Superior temporal gyrus (tissue), 1 donor: ENCODE results near the gene TMF1.

Experiments
- DNase-seq: peaks from one replicate; pipeline ENCODE4 v3.0.0-alpha.2; 2016; ENCODE audit errors: extremely low spot score

The TMF1 gene

DNA sequence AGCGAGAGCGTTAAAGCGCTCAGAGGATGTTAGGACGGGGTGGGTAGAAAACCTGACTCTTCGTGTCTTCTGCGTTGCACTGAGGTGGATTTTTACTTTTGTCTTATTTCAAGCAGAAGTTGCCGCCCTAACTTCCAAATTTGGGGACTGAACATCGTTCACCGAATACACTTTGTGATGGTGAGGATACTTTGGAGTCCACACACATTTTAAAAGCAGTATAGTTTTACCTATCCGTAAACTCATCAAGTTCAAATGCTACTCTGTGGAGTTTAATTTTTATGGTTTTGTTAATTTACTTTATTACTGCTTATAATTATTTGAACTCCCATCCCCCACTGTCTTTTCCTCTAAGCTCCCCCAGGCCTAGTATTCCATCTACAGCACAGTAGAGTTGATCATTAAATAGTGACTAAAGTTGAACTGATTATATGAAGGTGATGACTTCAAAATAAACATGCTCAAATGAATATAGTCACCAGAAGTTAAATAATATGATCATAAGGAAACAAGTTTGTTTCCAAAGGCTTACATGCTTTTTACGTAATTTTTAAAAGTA is 38.0 kb downstream of the TMF1 start:
- DNase-seq: no peak

DNA sequence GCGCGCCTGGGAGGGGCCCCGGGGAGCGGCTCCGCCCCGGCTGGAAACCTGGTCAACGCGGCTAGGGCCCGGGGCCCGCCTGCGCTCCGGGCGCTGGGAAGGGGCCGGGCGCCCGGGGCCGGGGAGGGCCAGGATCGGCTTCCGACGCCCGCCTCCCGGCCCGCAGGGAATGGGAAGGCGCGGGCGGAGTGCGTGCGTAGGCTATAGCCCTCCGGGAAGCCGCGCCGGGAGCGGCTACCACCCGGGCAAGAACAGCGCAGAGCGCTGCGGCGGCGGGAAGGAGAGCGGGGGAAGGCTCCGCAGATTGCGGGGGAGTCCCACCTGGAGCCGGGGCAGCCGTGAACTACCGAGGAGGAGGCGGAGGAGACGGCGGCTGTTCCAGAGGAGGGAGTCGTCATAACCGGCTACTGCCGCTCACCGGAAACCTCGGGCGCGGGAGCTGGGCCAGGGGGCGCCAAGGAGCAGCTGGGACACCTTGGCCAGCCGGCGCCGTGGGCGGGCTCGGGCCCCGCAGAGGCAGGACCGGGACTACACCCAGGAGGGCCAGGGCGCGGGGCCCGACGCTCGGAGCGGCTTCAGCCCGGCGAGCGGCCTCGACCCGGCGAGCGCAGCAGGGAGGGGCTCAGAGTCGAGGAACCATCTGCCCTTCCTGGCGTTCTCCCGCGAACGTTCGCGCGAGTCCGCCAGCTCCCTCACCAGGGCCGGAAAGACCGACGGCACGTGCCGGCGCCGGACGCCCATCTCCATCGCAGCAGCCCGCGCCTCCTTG is 38.7 kb downstream of the TMF1 start, which contains the start of gene EOGT:
Gene EOGT, minus strand, starts transcription at position 432 of the 769 bp plus-strand sequence. CDS start 3,838 bp downstream, outside the sequence.
- peak; percentile 79 for DNase-seq

DNA sequence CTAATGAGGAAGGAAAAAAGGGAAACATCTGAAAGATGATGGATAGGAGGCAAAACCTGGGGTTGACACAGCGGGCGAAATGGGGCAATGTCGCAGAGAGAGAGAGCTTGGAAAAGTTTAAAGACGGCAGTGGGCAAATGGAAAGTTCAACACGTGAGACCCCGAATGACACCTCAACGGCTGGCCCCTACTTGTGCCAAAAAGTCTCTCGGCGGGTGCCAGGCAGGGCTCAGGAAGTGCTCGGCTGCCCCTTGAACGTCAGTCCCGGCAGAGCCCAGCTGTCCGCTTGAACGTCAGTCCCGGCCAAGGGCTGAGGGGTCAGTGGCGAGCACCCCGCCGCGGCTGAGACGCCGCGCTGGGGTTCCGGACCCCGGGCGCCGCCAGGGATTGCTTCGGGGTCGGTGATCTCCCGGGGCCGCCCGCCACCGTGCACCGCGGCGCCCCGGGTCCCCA is 39.3 kb downstream of the TMF1 start:
- no peak for DNase-seq

DNA sequence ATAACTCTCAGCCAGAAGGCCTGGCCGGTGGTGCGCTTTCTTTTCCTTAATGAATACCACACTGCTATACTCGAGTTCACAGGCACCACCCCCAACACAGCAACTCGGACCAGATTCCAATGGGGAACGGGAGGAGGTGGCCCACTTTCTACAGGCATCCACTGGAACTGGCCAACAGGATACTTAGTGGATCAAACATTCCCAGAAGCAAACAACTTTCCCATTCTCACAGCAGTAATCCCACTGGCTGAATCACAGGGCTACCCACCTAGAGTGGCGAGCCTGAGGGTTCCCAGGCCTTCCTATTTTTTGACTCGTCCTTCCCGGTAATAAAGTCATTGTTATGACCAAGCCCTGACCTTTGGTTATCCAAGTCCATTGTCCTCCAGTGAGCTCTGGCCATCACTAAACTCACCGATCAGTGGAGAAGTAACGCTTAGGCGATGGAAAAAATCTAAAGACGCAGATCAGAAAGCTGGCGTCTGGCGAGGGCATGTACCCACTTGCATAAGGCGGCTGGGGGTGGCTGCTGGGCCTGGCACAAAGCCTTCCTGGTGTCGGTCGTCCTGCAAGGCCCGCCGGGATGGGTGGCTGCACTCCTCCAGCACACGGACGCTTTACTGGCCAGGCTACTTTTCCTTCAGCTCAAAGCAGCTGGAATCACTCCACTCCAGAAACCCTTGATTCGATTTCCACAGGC is 39.9 kb downstream of the TMF1 start:
- no peak for DNase-seq

DNA sequence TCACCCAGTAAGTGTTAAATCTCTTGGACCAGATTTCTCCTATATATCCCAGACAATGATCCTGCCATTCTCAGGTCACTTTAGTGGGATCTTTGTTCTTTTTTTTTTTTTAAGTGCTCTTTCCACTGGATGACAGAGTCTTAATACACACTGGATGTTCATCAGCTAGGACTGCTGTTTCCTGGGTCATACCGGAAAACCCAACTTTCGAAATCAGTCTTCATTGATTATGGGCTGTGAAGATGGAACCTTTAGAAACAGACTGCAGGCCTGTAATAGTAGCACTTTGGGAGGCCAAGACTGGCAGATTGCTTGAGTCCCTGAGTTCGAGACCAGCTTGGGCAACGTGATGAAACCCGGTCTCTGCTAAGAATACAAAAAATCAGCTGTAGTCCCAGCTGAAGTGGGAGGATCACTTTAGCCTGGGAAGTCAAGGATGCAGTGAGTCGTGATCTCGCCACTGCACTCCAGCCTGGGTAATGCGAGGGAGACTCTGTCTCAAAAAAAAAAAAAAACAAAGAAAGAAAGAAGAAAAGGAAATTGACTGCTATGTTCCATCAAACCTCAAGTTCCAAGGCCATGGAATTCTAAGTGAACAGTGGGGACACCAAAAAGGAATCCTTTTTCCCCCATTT is 40.9 kb downstream of the TMF1 start:
- no peak for DNase-seq

DNA sequence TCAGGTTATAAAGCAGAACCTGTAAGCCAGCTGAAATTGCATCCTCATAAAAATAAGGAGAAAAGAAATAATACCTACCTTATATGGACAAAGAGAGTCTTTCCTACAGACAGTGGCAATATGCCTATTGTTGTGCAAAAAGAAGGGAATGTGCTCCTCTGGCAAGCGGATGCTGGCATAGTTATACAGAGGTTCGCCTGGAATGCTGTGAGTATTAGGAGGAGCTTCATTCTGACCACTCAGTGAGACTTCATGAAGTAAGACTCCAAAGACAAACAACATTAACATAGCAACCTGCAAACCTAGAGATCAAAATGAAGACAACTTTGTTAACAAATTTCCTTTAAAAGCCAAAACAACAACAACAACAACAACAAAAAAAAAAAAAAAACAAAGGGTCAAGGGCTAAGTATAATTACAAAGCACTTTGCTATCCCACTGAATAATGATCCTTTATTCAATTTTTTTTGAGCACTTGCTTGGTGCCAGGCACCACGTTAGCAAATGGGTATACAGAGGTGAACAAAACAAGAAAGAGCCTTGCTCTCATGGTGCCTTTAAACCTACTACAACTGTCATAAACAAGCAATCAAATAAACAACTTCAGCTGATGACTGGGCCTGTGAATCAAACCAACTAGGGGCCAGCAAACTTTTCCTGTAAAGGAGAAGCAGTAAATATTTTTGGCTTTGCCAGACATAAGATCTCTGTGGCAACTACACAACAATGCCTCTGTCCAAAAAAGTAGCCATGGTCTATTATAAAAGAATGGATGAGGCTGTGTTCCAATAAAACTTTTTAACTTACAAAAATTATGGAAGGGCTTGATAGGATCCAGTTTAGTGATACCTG is 42.3 kb downstream of the TMF1 start:
- no peak for DNase-seq

DNA sequence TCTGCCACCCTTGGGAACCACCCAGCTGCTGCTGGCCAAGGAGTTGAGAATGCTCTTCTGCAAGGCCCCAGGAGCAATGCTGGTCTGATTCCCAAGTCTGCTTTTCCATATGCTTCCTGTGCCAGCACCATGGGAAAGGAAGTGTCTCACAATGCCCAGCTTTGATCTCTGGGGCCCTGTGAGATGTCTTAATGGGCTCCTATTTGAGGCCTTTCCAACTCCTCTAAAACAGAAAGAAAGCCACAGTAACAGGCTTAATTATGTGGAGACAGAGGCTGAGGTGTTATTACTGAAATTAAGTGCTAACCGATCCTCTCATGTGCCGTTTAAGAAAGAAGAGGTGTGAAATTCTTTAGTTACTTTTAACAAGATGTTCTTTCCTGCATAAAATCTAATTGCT is 43.2 kb downstream of the TMF1 start:
- no peak for DNase-seq

DNA sequence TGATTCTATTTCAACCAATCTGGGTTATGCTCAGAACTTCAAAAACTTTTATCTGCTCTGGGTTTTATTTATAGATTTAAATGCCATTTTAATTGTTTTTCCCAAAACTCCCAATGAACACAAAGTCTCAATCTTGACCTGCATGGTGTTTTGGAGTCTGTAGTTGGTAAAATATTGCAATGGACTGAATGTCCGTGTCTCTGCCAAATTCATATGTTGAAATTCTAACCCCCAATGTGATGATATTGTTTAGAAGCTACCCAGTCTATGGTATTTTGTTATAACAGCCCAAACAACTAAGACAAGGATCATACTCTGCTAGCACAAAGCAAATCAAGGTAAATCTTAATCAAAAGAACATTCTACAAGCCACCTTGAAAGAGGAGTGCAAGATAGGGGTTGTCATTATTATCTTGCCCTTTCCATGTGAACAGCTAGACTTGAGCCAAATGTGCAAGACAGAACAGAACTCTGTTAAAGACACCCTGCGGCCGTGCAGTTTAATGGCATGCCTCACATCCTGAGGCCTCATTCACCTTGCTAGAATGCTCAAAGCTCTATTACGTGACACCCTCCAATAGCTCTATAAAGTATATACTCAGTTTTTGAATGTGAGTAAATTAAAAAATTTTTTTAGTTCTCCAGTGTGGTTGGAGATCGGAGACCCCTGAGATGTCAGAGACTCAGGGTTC is 46.2 kb downstream of the TMF1 start:
- no peak for DNase-seq

DNA sequence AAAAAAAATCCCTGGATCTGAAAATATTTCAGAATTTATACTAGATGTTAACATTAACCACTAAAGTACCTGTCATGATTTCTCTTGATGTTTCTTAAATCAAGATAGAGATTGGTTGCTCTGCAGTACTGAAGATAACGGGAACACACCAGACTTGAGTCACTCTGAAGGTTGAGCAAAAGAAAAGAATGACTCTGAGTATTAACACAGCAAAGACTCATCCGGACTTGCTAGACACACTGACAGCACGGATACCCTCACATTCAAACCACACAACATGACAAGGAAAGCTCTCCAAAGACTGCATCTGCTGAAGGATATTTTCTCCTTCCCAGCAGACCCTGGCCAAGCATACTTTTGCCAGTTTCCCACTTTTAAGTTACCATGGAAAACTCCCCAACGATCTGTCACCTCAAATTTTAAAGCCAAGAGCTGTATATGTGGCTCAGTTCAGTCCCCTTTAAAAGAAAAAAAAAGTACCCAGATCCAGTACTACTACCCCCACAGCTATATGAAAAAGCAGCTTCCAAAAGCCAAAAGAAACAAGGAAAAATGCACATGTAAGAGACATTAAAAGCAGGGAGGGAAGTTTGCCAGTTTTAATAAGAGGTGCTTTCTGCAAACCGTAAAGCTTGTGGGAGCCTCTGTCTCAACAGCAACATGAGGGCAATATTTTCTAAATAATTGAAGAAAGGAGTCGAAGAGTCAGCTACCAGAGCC is 46.9 kb downstream of the TMF1 start:
- DNase-seq: no peak

DNA sequence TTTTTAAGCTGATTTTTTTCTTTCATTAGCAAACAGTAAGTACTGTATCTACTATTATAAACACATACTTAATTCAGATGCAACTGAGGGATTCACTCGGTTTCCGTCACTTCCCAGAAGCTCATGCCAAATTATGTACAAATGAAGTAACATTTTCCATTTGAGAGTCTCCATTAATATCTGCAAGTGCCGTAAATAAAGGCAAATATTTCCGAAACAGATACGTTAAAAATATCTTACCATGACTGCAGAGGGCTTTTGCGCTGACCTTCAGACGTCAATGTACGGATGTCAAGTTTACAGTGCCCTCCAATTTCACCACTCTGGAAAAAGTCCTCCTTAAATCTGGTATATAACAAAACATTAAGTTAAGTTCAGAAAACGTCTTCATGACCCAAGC is 48.0 kb downstream of the TMF1 start:
- DNase-seq: no peak

DNA sequence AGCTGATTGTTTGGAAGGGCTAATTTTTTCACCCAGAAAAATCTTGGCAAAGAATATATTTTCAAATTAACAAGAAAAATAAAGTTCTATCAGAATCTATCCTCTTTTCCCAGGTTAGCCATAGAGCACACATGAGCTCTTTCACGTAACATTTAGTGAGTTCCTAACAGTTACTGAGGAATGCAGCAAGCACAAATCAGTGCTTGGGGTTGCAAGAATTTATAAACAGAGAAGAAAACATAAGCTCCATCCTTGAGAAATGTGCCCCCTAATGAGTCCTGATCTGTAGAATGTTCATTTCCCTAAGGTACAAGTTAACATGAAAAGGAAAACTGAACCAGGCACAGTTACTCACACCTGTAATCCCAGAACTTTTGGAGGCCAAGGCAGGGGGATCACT is 52.5 kb downstream of the TMF1 start:
- DNase-seq: peak; percentile 10

DNA sequence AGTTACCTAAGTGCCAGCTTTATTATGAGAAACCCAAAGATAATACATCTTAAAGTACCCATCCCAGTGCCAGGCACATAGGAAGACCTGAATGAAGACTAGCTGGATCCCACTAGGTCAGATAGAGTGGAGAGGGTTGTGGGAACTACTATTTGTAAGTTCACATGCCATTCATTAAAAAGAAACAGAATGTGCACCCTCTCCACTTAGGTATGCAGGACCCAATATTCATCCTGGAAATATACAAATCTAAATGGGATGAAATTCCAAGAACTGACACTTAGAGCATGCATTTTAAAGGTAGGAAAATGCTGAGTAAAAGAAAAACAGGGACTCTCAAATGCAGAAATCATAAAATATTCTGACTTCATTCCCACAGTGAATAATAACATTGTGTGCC is 53.0 kb downstream of the TMF1 start:
- DNase-seq: no peak

DNA sequence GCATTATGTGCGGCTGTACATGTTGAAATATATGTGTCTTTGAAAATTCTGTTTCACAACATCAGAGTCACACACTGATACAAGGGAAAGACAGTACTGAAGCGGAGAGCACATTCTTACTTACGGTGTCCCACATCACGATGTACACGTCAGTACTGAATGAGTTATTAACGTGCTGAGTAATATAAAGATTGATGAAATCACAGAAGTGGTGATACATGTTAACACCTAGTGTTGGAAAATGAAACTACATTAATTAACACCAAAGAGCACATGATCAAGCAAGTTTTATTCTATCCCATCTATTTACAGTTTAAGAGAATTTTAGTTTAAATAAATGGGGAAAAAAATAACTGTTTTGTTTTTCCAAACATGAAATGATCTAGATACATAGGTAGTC is 54.2 kb downstream of the TMF1 start:
- no peak for DNase-seq

DNA sequence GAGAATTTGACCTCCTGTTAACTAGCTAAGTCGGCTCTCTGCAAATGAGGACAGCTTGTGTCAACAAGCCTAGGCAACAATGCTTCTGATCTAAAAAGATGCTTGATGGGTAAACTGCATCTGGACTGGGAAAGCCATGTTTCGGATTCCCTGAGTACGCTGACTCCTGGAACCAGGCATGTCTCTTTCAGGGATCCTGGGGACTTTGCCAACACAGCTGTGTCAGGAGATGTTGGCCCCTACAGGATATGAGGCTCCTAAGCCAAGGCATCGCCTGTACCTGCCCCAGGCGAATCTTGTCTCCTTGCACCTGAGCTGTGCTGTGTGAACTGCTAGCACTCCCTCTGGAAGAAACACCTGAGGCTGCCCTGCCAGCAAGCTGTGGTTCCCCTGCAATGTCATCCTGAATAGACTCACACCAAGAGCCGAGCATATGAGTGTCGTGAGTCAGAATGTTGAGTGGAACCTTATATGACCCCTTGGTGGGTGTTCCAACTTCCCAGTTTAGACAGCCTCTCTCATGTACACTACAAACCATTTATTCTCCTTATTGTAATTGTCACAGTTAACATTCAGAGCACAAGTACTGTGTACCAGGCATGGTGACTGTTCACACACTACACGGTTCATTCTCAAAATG is 55.7 kb downstream of the TMF1 start:
- no peak for DNase-seq

DNA sequence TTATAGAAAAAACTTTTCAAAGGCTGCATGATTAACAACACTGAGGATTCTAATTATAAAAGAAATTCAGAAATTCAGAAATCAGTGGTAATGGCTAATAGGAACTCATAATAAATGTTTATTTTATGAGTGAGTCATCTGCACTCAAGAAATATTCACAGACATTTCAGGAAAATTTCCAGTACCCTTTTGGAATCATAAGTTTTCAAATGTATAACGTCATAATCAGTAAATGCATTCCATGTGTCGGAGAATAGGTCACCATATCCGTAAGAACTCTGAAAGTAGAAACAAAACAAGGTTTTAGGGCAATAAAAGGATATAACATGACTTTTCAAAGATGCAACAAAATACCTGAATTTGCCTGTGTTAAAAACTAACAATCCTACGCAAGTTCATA is 63.4 kb downstream of the TMF1 start:
- DNase-seq: no peak

DNA sequence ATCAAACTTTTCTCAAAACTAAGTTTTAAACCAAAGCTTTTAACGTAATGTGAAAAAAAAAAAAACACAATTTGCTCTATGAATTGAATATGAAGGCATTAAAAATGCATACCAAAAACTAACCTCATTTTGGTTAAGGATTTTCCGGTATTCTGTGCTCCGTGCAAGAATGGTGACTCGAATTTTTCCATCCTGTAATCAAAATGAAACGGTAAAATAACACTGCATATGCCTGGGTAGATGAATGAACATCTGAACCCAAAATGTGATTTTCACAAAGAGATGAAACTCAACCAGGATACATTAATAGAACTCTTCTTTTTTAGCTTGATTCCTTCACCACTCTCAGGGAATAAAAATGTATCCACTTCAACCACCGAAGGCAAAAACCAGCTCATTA is 64.8 kb downstream of the TMF1 start:
- DNase-seq: no peak

DNA sequence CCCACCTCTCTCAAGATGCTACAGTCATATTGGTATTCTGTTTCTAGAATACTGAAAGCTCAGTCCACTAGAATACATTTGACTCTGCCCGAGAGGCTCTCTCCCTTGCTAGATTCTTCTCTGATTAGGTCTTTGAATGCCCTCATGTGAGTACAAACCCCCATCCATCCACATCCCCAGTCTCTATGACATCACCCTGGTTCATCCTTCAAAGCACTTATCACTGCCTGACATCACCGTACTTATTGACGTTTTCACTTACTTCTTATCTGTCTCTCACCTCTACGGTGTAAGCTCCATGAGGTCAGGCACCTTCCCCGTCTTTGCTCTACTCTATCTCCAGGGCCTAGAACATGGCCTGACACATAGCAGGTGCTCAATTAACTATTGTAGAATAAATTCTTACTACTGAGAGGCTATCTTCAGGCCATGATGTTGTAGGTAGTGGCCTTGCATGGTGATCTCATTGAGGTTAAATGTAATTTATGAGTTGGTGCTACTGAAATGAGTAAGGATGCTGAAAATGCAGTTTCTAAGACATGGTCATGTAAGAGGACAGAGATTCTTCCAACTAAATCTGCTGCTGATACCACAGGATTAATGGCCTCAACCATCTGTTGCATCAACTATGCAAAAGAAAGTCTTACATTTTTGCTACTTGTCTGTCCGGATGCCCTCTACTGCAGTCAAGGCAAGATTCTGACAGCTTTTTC is 65.5 kb downstream of the TMF1 start:
- DNase-seq: no peak

DNA sequence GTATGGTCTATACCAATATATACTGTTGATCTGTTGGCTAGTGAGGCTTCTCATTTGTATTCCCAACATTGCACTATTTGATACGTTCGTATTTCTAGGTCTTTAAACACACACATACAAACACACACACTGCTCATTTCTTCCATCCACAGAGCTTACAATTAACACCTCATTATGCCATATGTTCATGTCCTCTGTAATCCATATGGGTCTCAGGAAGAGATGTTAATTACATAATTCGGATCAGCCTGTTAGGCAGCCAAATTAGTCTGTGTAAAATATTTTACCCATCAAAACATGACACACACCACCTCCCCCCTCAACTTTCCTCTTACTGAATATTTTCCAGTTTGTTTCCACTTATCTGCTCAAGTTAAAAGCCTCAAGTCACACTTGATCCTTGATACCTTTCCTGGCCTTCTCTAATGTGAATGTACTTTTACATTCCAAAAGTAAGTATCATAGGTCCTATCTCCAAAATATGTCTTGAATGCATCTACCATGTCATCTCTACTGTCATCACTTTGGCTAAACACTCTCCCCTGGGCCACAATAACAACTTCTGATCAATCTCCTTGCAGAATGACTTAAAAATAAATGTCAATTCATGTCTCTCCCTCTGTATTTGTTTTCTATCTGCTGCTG is 66.9 kb downstream of the TMF1 start:
- no peak for DNase-seq
